Measurements from ENCODE around the gene CLUH.

The CLUH gene

GRCh38 chr17:2745317-2746037 lies 33.9 kb upstream of the CLUH start:
- peak overlapping the region; percentile 41 for H3K27ac ChIP-seq
- TF ChIP-seq CTCF (conservative IDR thresholded peaks at IDR 0.05), result no peak

GRCh38 chr17:2737693-2738092 lies 26.1 kb upstream of the CLUH start:
- no peak overlapping the region for H3K27ac ChIP-seq
- TF ChIP-seq CTCF (conservative IDR thresholded peaks at IDR 0.05), result no peak

GRCh38 chr17:2736956-2737355 lies 25.4 kb upstream of the CLUH start:
- no peak overlapping the region for H3K27ac ChIP-seq
- TF ChIP-seq CTCF (conservative IDR thresholded peaks at IDR 0.05), result no peak

GRCh38 chr17:2735896-2736295 lies 24.3 kb upstream of the CLUH start:
- TF ChIP-seq CTCF (conservative IDR thresholded peaks at IDR 0.05), result no peak
- H3K27ac ChIP-seq, result no peak overlapping the region

- no peak overlapping the region for H3K27ac ChIP-seq
- no peak for TF ChIP-seq CTCF (conservative IDR thresholded peaks at IDR 0.05)
Measured at GRCh38 chr17:2734939-2735338, 23.4 kb upstream of the CLUH start.

GRCh38 chr17:2731807-2732206 lies 20.2 kb upstream of the CLUH start:
- TF ChIP-seq CTCF (conservative IDR thresholded peaks at IDR 0.05), result no peak
- H3K27ac ChIP-seq, result no peak overlapping the region

- no peak overlapping the region for H3K27ac ChIP-seq
- no peak for TF ChIP-seq CTCF (conservative IDR thresholded peaks at IDR 0.05)
Measured at GRCh38 chr17:2730764-2731353, 19.3 kb upstream of the CLUH start.

All from VCaP (cell line).